SK-N-SH (cell line): ENCODE results near the gene EIF5B. TPM values are rescaled to one million over a fixed set of nuclear protein-coding genes. Genes with fewer than 3 reads are reported as not detected.

ENCODE experiments used
- CTCF ChIA-PET: fragments of 300-600, 350-600 bp; formaldehyde crosslinking; extraction: SDS; loops from one replicate; lab custom pipeline; 2021; lab: Yijun Ruan, JAX
- POLR2A ChIA-PET: fragments of 350-600 bp; sonication (Branson Sonifier 250); formaldehyde crosslinking; extraction: SDS; loops from one replicate; lab custom pipeline; 2020; ENCODE audit warnings: antibody characterized with exemption, inconsistent platforms; lab: Yijun Ruan, JAX
- DNase-seq: peaks from one replicate; pipeline ENCODE4 v3.0.0; 2012
- H2AFZ ChIP-seq: fragments of 200-600 bp; sonication (generic); 2 replicates; pipeline ENCODE4 v1.8.1; 2016; ENCODE audit warnings: antibody characterized with exemption, mild to moderate bottlenecking, low read depth
- H3F3A ChIP-seq: fragments of 200-600 bp; sonication (generic); replicated peaks from 2 replicates; pipeline ENCODE3; 2016; ENCODE audit warnings: antibody characterized with exemption, mild to moderate bottlenecking; ENCODE audit not compliant: insufficient read depth
- H3K27ac ChIP-seq, 2 experiments: fragments of 200-500 bp in 1 of 2; fragments of 200-600 bp in 1 of 2; sonication (Bioruptor generic) in 1 of 2; sonication (generic), shearing (Covaris generic) in 1 of 2; 2 replicates each; pipeline versions ENCODE4 v1.5.1 to v1.6.1; 2014 to 2016; ENCODE audit warnings: low read depth in 2 of 2, inconsistent platforms in 1 of 2, low read length in 1 of 2, mild to moderate bottlenecking in 1 of 2, mixed read lengths in 1 of 2
- H3K27me3 ChIP-seq: fragments of 200-600 bp; sonication (generic), shearing (Covaris generic); 2 replicates; pipeline ENCODE4 v1.6.1; 2016; ENCODE audit warnings: mixed run types; ENCODE audit not compliant: insufficient read depth
- H3K36me3 ChIP-seq, 2 experiments: fragments of 200-500 bp in 1 of 2; fragments of 200-600 bp in 1 of 2; sonication (Bioruptor generic) in 1 of 2; sonication (generic) in 1 of 2; replicated peaks in 1 of 2; 2 replicates each; pipeline versions ENCODE3 to v1.5.1; 2014 to 2016; ENCODE audit warnings: low read length in 1 of 2, mild to moderate bottlenecking in 1 of 2; ENCODE audit not compliant: insufficient read depth in 2 of 2, control insufficient read depth in 1 of 2
- H3K4me1 ChIP-seq, 2 experiments: fragments of 200-500 bp in 1 of 2; fragments of 200-600 bp in 1 of 2; sonication (Bioruptor generic) in 1 of 2; sonication (generic), shearing (Covaris generic) in 1 of 2; 2 replicates each; pipeline versions ENCODE4 v1.5.1 to v1.6.1; 2014 to 2016; ENCODE audit warnings: low read depth in 1 of 2, low read length in 1 of 2, mixed run types in 1 of 2; ENCODE audit not compliant: insufficient read depth in 2 of 2, control insufficient read depth in 1 of 2
- H3K4me2 ChIP-seq: fragments of 200-600 bp; sonication (generic), shearing (Covaris generic); 2 replicates; pipeline ENCODE4 v1.6.1; 2017; ENCODE audit warnings: mixed run types
- H3K4me3 ChIP-seq, 2 experiments: fragments of 200-500 bp in 1 of 2; fragments of 200-600 bp in 1 of 2; sonication (Bioruptor generic) in 1 of 2; sonication (generic), shearing (Covaris generic) in 1 of 2; 2 replicates each; pipeline versions ENCODE4 v1.5.1 to v1.8.1; 2014 to 2016; ENCODE audit warnings: low read depth in 2 of 2, inconsistent platforms in 1 of 2, low read length in 1 of 2, mild to moderate bottlenecking in 1 of 2, mixed read lengths in 1 of 2, moderate library complexity in 1 of 2
- H3K79me2 ChIP-seq: fragments of 200-600 bp; sonication (generic); 2 replicates; pipeline ENCODE4 v1.8.1; 2017; ENCODE audit warnings: mild to moderate bottlenecking; ENCODE audit not compliant: insufficient read depth
- H3K9ac ChIP-seq: fragments of 200-600 bp; sonication (generic); 2 replicates; pipeline ENCODE4 v1.6.1; 2017; ENCODE audit warnings: mixed run types
- H3K9me2 ChIP-seq: fragments of 200-600 bp; sonication (generic); 2 replicates; pipeline ENCODE4 v1.6.1; 2017; ENCODE audit warnings: mixed run types
- H3K9me3 ChIP-seq: fragments of 200-600 bp; sonication (generic); 2 replicates; pipeline ENCODE4 v1.6.1; 2017; ENCODE audit warnings: mixed run types, mild to moderate bottlenecking, moderate library complexity
- H4K20me1 ChIP-seq: fragments of 200-600 bp; sonication (generic); 2 replicates; pipeline ENCODE4 v1.6.1; 2017; ENCODE audit warnings: mild to moderate bottlenecking, mixed run types; ENCODE audit not compliant: insufficient read depth
- EP300 ChIP-seq, 2 experiments: IDR thresholded peaks; 2 replicates each; pipeline versions ENCODE4 v1.4.0 to v1.6.1; 2012; ENCODE audit warnings: borderline replicate concordance in 1 of 2, low read depth in 1 of 2, low read length in 1 of 2
- EZH2phosphoT487 ChIP-seq: fragments of 200-600 bp; sonication (generic); IDR thresholded peaks from 2 replicates; pipeline ENCODE4 v1.6.1; 2017; ENCODE audit warnings: low read depth, mixed run types, mild to moderate bottlenecking, antibody characterized with exemption, moderate library complexity, borderline replicate concordance
- FOSL2 ChIP-seq: IDR thresholded peaks from 2 replicates; pipeline ENCODE4 v1.4.0; 2012; ENCODE audit warnings: low read depth, mild to moderate bottlenecking, moderate library complexity, borderline replicate concordance
- FOXJ3 ChIP-seq: sonication (generic); formaldehyde crosslinking; IDR thresholded peaks from 2 replicates; pipeline ENCODE4 v1.5.1; 2020; ENCODE audit warnings: mild to moderate bottlenecking, missing genetic modification reagents
- FOXM1 ChIP-seq: IDR thresholded peaks from 2 replicates; pipeline ENCODE4 v1.4.0; 2012; ENCODE audit warnings: low read depth, mild to moderate bottlenecking
- GABPA ChIP-seq: IDR thresholded peaks from 2 replicates; pipeline ENCODE4 v1.4.0; 2012; ENCODE audit warnings: low read depth, mild to moderate bottlenecking
- JUND ChIP-seq: IDR thresholded peaks from 2 replicates; pipeline ENCODE4 v1.4.0; 2012
- MEF2A ChIP-seq: IDR thresholded peaks from 2 replicates; pipeline ENCODE4 v1.4.0; 2012; ENCODE audit warnings: low read depth, borderline replicate concordance
- NFIC ChIP-seq: IDR thresholded peaks from 2 replicates; pipeline ENCODE4 v1.4.0; 2012; ENCODE audit warnings: borderline replicate concordance
- NRF1 ChIP-seq: IDR thresholded peaks from 2 replicates; pipeline ENCODE4 v1.6.1; 2012; ENCODE audit warnings: low read depth, mild to moderate bottlenecking, low read length
- POLR2AphosphoS5 ChIP-seq: IDR thresholded peaks from 2 replicates; pipeline ENCODE4 v1.6.1; 2012; ENCODE audit warnings: low read depth, low read length
- RAD21 ChIP-seq: IDR thresholded peaks from 2 replicates; pipeline ENCODE4 v1.6.1; 2012; ENCODE audit warnings: mild to moderate bottlenecking, low read length
- RFX5 ChIP-seq: IDR thresholded peaks from 2 replicates; pipeline ENCODE4 v1.6.1; 2012; ENCODE audit warnings: mild to moderate bottlenecking, improper control_type of control experiment, low read length
- RXRA ChIP-seq: IDR thresholded peaks from 2 replicates; pipeline ENCODE4 v1.4.0; 2012; ENCODE audit warnings: low read depth, mild to moderate bottlenecking, borderline replicate concordance
- SIN3A ChIP-seq: IDR thresholded peaks from 2 replicates; pipeline ENCODE4 v1.6.1; 2012; ENCODE audit warnings: low read depth, mild to moderate bottlenecking, low read length, moderate library complexity, borderline replicate concordance
- TAF1 ChIP-seq: IDR thresholded peaks from 2 replicates; pipeline ENCODE4 v1.6.1; 2012; ENCODE audit warnings: low read depth, mild to moderate bottlenecking, low read length, moderate library complexity, borderline replicate concordance
- TCF12 ChIP-seq: IDR thresholded peaks from 2 replicates; pipeline ENCODE4 v1.4.0; 2012
- YY1 ChIP-seq: IDR thresholded peaks from 2 replicates; pipeline ENCODE4 v1.4.0; 2012; ENCODE audit warnings: low read depth, mild to moderate bottlenecking
- WGBS: methylation state at CpG from one replicate; pipeline ENCODE4 v1.1.6; 2017; ENCODE audit warnings: low lambda C conversion rate; 5-methylcytosine and 5-hydroxymethylcytosine counted together
- polyA plus RNA-seq, 3 experiments: library from polyadenylated mRNA; depleted of rRNA; stranded (reverse); fragments of >200 nt; gene quantifications; 2 replicates each; pipeline ENCODE4 v1.2.3, GENCODE V29; 2012
- TF ChIP-seq, protein P1 (sequence below): IDR thresholded peaks from 2 replicates; pipeline ENCODE4 v1.4.0; 2012; ENCODE audit warnings: low read depth, borderline replicate concordance
- TF ChIP-seq, protein P2 (sequence below): fragments of 200-600 bp; sonication (generic); IDR thresholded peaks from 2 replicates; pipeline ENCODE4 v1.6.1; 2017; ENCODE audit warnings: antibody characterized with exemption, mild to moderate bottlenecking, moderate library complexity
- TF ChIP-seq, protein P3 (sequence below): IDR thresholded peaks from 2 replicates; pipeline ENCODE4; 2012
- TF ChIP-seq, protein P4 (sequence below): fragments of 150-350 bp; IDR thresholded peaks from 2 replicates; pipeline ENCODE4 v1.6.1; 2017; ENCODE audit warnings: antibody characterized with exemption, low read length, low read depth, borderline replicate concordance

Gene EIF5B
- polyA plus RNA-seq, 1 of the 3 experiments (the other 2 are of a cell fraction) = 9.8 TPM

DNA sequence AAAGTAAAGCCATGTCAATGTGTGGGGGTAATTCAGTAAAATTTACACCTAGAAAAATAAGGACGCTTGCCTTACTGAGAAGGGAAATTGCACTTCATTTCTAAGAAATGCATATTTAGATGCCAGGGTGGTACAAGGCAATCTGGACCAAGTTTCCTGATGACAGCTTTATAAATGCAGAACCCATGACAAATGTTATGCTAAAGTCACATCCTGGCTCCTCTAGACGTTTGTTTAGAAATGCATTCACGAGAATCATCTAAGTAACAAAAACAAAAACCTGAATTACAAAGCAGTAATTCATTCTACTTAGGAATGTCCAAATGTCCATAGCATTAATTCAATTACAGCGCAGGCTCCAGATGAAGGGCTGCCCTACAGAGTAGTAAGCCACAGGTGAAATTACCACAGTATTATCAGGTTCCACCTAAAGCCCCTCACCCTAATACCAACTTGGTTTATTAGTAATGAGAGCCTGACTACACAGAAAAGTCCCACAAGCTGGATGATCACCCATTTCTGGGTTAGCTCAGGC, 102.8 kb downstream of the EIF5B start:
- H3K27ac ChIP-seq = no peak overlapping the region
- 89% methylated on average over 4 of the region's 4 CpGs for WGBS

DNA sequence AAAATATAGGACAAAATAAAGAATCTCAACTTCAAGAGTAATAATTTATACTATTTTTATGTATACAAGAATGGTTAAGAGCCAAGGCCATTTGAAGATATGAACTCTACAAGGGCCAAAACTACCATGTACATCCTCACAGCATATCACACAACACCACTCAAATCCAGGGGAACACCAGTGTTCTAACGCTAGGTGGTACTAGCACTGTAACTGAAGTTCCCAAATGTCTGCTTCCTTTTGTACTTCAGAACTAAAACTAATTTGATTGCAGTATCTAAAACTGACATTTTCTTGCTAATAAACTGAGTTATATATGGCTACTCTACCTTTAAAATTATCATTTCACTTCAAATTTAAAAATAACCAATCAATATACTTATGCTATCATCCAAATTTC, 105.6 kb downstream of the EIF5B start:
- no peaks in the 10 kb centered on the region for H4K20me1 ChIP-seq
- H3K79me2 ChIP-seq = peaks cover 41% of the 10 kb centered on the region
- no peak overlapping the region for H2AFZ ChIP-seq
- no peak overlapping the region for H3K4me2 ChIP-seq
- WGBS = 100% methylated on average over 1 of the region's 1 CpG
- peaks cover 44 to 49% of the 10 kb centered on the region in 2 experiments for H3K36me3 ChIP-seq
- H3K27ac ChIP-seq = no peak overlapping the region
- H3K9me2 ChIP-seq = no peaks in the 10 kb centered on the region
- ChIA-PET CTCF (interaction anchor here (1.5 kb wide), 1 partner anchor 14 kb away, joined by 5 read pairs; no protein-coding TSS in a partner anchor), POLR2A (no interaction called here)
- no peak overlapping the region for H3K9ac ChIP-seq
- H3K9me3 ChIP-seq = no peaks in the 10 kb centered on the region
- H3K27me3 ChIP-seq = no peaks in the 10 kb centered on the region
- H3K4me1 ChIP-seq = no peaks in the 10 kb centered on the region; a peak in 2 of 4 replicates
- H3F3A ChIP-seq = no peaks in the 10 kb centered on the region
- no peak overlapping the region for H3K4me3 ChIP-seq
- no peak for DNase-seq
- TF ChIP-seq MEF2A (no peak), YY1 (no peak), EZH2phosphoT487 (no peak), NRF1 (no peak), SIN3A (no peak), FOXM1 (no peak), FOSL2 (no peak), RFX5 (no peak), RXRA (no peak)
- TF ChIP-seq, protein P1, sequence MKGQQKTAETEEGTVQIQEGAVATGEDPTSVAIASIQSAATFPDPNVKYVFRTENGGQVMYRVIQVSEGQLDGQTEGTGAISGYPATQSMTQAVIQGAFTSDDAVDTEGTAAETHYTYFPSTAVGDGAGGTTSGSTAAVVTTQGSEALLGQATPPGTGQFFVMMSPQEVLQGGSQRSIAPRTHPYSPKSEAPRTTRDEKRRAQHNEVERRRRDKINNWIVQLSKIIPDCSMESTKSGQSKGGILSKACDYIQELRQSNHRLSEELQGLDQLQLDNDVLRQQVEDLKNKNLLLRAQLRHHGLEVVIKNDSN = no peak
- TF ChIP-seq, protein P2, sequence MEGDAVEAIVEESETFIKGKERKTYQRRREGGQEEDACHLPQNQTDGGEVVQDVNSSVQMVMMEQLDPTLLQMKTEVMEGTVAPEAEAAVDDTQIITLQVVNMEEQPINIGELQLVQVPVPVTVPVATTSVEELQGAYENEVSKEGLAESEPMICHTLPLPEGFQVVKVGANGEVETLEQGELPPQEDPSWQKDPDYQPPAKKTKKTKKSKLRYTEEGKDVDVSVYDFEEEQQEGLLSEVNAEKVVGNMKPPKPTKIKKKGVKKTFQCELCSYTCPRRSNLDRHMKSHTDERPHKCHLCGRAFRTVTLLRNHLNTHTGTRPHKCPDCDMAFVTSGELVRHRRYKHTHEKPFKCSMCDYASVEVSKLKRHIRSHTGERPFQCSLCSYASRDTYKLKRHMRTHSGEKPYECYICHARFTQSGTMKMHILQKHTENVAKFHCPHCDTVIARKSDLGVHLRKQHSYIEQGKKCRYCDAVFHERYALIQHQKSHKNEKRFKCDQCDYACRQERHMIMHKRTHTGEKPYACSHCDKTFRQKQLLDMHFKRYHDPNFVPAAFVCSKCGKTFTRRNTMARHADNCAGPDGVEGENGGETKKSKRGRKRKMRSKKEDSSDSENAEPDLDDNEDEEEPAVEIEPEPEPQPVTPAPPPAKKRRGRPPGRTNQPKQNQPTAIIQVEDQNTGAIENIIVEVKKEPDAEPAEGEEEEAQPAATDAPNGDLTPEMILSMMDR = no peak

More for the DNA sequence above, 102.8 kb downstream of the EIF5B start:
- Histone ChIP-seq H4K20me1 (no peaks in the 10 kb centered on the region), H3K9me3 (no peaks in the 10 kb centered on the region), H3K4me2 (no peak overlapping the region), H3K27me3 (no peaks in the 10 kb centered on the region), H3K36me3 (peaks cover 47 to 54% of the 10 kb centered on the region in 2 experiments), H3K4me3 (no peak overlapping the region), H2AFZ (no peak overlapping the region), H3F3A (no peaks in the 10 kb centered on the region), H3K79me2 (peaks cover 21% of the 10 kb centered on the region), H3K9me2 (no peaks in the 10 kb centered on the region), H3K4me1 (no peaks in the 10 kb centered on the region; a peak in 1 of 4 replicates), H3K9ac (no peak overlapping the region)
- ChIA-PET POLR2A (no interaction called here), CTCF (interaction anchor here (1.0 kb wide), 1 partner anchor 14 kb away, joined by 4 read pairs; no protein-coding TSS in a partner anchor)
- no peak for TF ChIP-seq FOXJ3 (CRISPR knock-in tag)
- TF ChIP-seq YY1 = no peak
- TF ChIP-seq, protein P1 = no peak
- no peak for TF ChIP-seq JUND
- TF ChIP-seq NFIC = no peak
- no peak for TF ChIP-seq POLR2AphosphoS5
- TF ChIP-seq TAF1 = no peak
- no peak for TF ChIP-seq EZH2phosphoT487
- TF ChIP-seq RAD21 = no peak
- TF ChIP-seq, protein P3, sequence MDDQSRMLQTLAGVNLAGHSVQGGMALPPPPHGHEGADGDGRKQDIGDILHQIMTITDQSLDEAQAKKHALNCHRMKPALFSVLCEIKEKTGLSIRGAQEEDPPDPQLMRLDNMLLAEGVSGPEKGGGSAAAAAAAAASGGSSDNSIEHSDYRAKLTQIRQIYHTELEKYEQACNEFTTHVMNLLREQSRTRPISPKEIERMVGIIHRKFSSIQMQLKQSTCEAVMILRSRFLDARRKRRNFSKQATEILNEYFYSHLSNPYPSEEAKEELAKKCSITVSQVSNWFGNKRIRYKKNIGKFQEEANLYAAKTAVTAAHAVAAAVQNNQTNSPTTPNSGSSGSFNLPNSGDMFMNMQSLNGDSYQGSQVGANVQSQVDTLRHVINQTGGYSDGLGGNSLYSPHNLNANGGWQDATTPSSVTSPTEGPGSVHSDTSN = no peak
- no peak for TF ChIP-seq EP300 (IDR thresholded peaks at IDR 0.05; ENCODE audit: borderline replicate concordance in 1 of 2, low read depth in 1 of 2, low read length in 1 of 2)
- no peak for TF ChIP-seq FOXM1
- TF ChIP-seq, protein P4, sequence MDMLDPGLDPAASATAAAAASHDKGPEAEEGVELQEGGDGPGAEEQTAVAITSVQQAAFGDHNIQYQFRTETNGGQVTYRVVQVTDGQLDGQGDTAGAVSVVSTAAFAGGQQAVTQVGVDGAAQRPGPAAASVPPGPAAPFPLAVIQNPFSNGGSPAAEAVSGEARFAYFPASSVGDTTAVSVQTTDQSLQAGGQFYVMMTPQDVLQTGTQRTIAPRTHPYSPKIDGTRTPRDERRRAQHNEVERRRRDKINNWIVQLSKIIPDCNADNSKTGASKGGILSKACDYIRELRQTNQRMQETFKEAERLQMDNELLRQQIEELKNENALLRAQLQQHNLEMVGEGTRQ = no peak
- TF ChIP-seq TCF12 = no peak
- no peak for TF ChIP-seq NRF1
- TF ChIP-seq MEF2A = no peak
- TF ChIP-seq FOSL2 = no peak
- TF ChIP-seq GABPA = no peak
- TF ChIP-seq SIN3A = no peak
- no peak for DNase-seq
